H1 (cell line): ENCODE measurements around the gene SLC22A9.

Source experiments
- MAX ChIP-seq: IDR thresholded peaks from 2 replicates; pipeline ENCODE4 v1.6.1; 2012; ENCODE audit warnings: inconsistent platforms
- NRF1 ChIP-seq: IDR thresholded peaks from 2 replicates; pipeline ENCODE4 v1.6.1; 2011; ENCODE audit warnings: mild to moderate bottlenecking, low read depth, low read length, improper control_type of control experiment
- POLR2AphosphoS5 ChIP-seq: IDR thresholded peaks from 2 replicates; pipeline ENCODE4 v1.6.1; 2011; ENCODE audit warnings: low read depth, low read length

- TF ChIP-seq NRF1, result no peak
- no peak for TF ChIP-seq MAX
- no peak for TF ChIP-seq POLR2AphosphoS5
Observed at GRCh38 chr11:63445118-63445517, 75.5 kb downstream of the SLC22A9 start.
